ENCODE results near the gene DCST2.

GRCh38 chr1:155001425-155001674, 32.2 kb downstream of the DCST2 start:
- TF ChIP-seq TAF1 (IDR thresholded peaks at IDR 0.05; ENCODE audit: borderline replicate concordance, insufficient read depth, low read length) (no peak), POLR2AphosphoS5 (IDR thresholded peaks at IDR 0.05; ENCODE audit: low read depth, low read length) (no peak)

All from PFSK-1 (cell line).